Effector memory CD4-positive, alpha-beta T cell (primary cell): ENCODE results near the gene CEP170.
"Not testable (repeated sequence)": the region's sequence is repeated elsewhere in the genome, so short reads cannot be mapped to it uniquely, and the experiment has no call there.

ENCODE experiments used
- DNase-seq, 3 donors: peaks; one replicate each; pipeline ENCODE4 v3.0.0-alpha.2; 2020
- H3K27ac ChIP-seq: 2 replicates; pipeline ENCODE4 v1.7.0; 2013; ENCODE audit warnings: mild to moderate bottlenecking, low read length, moderate library complexity; ENCODE audit not compliant: insufficient read depth, poor library complexity, severe bottlenecking
- H3K27me3 ChIP-seq: replicated peaks from 2 replicates; pipeline ENCODE4 v1.7.0; 2013; ENCODE audit warnings: mild to moderate bottlenecking, low read length; ENCODE audit not compliant: insufficient read depth, control insufficient read depth, poor library complexity, severe bottlenecking
- H3K36me3 ChIP-seq: 2 replicates; pipeline ENCODE4 v1.7.0; 2013; ENCODE audit warnings: mild to moderate bottlenecking, low read length, moderate library complexity; ENCODE audit not compliant: control insufficient read depth, insufficient read depth
- H3K4me1 ChIP-seq: 2 replicates; pipeline ENCODE4 v1.7.0; 2013; ENCODE audit warnings: low read length, mild to moderate bottlenecking; ENCODE audit not compliant: control insufficient read depth, insufficient read depth, poor library complexity, severe bottlenecking
- H3K4me3 ChIP-seq: 2 replicates; pipeline ENCODE4 v1.7.0; 2013; ENCODE audit warnings: low read length, low read depth, mild to moderate bottlenecking; ENCODE audit not compliant: insufficient read depth, poor library complexity, severe bottlenecking
- H3K9me3 ChIP-seq: 2 replicates; pipeline ENCODE4 v1.7.0; 2013; ENCODE audit warnings: mild to moderate bottlenecking, low read length, moderate library complexity; ENCODE audit not compliant: control insufficient read depth

Gene CEP170

GRCh38 chr1:243213045-243213787 is 41.9 kb downstream of the CEP170 start:
- no peak overlapping the region for H3K4me3 ChIP-seq
- H3K36me3 ChIP-seq: no peaks in the 10 kb centered on the region
- no peaks in the 10 kb centered on the region for H3K9me3 ChIP-seq
- H3K27me3 ChIP-seq: no peaks in the 10 kb centered on the region
- no peaks in the 10 kb centered on the region for H3K4me1 ChIP-seq
- no peak overlapping the region for H3K27ac ChIP-seq
- no peak for DNase-seq

GRCh38 chr1:243211984-243212383 is 43.1 kb downstream of the CEP170 start:
- not testable (repeated sequence) for H3K9me3 ChIP-seq

GRCh38 chr1:243205026-243205501 is 50.0 kb downstream of the CEP170 start:
- not testable (repeated sequence) for H3K36me3 ChIP-seq, H3K27me3 ChIP-seq, H3K4me1 ChIP-seq, H3K27ac ChIP-seq, DNase-seq, H3K9me3 ChIP-seq, H3K4me3 ChIP-seq

More at GRCh38 chr1:243211984-243212383, 43.1 kb downstream of the CEP170 start:
- H3K27ac ChIP-seq, H3K27me3 ChIP-seq, H3K4me3 ChIP-seq, H3K4me1 ChIP-seq, H3K36me3 ChIP-seq, DNase-seq: not testable (repeated sequence)

GRCh38 chr1:243204336-243204735 is 50.7 kb downstream of the CEP170 start:
- not testable (repeated sequence) for DNase-seq, H3K4me1 ChIP-seq, H3K27ac ChIP-seq

GRCh38 chr1:243203196-243203595 is 51.9 kb downstream of the CEP170 start:
- H3K4me3 ChIP-seq, H3K4me1 ChIP-seq, H3K27ac ChIP-seq, DNase-seq, H3K9me3 ChIP-seq, H3K27me3 ChIP-seq, H3K36me3 ChIP-seq: not testable (repeated sequence)

More at GRCh38 chr1:243204336-243204735, 50.7 kb downstream of the CEP170 start:
- H3K27me3 ChIP-seq, H3K9me3 ChIP-seq, H3K4me3 ChIP-seq, H3K36me3 ChIP-seq: not testable (repeated sequence)

GRCh38 chr1:243201316-243201715 is 53.8 kb downstream of the CEP170 start:
- not testable (repeated sequence) for H3K4me3 ChIP-seq, H3K27me3 ChIP-seq, H3K36me3 ChIP-seq, H3K27ac ChIP-seq, H3K4me1 ChIP-seq, H3K9me3 ChIP-seq, DNase-seq

GRCh38 chr1:243197524-243197923 is 57.6 kb downstream of the CEP170 start:
- not testable (repeated sequence) for H3K36me3 ChIP-seq, H3K4me3 ChIP-seq, H3K4me1 ChIP-seq, H3K27me3 ChIP-seq, DNase-seq, H3K9me3 ChIP-seq, H3K27ac ChIP-seq

GRCh38 chr1:243193330-243193729 is 61.8 kb downstream of the CEP170 start:
- DNase-seq, H3K9me3 ChIP-seq, H3K27me3 ChIP-seq, H3K36me3 ChIP-seq, H3K4me3 ChIP-seq, H3K27ac ChIP-seq, H3K4me1 ChIP-seq: not testable (repeated sequence)

GRCh38 chr1:243186201-243186995 is 68.7 kb downstream of the CEP170 start:
- H3K27me3 ChIP-seq, H3K4me1 ChIP-seq, H3K36me3 ChIP-seq, H3K9me3 ChIP-seq, H3K4me3 ChIP-seq, H3K27ac ChIP-seq, DNase-seq: not testable (repeated sequence)

GRCh38 chr1:243184787-243185186 is 70.3 kb downstream of the CEP170 start:
- H3K27ac ChIP-seq, H3K9me3 ChIP-seq, H3K27me3 ChIP-seq, H3K36me3 ChIP-seq, H3K4me3 ChIP-seq, DNase-seq, H3K4me1 ChIP-seq: not testable (repeated sequence)
